ENCODE data around the gene SLC34A1.

Gene SLC34A1

GRCh38 chr5:177402271-177403043 is 18.2 kb downstream of the SLC34A1 start:
- ChIA-PET POLR2A (interaction anchor here (0.7 to 5.1 kb wide), 7 partner anchors 9 to 53 kb away, joined by 3 to 59 read pairs (median 9); partner anchors contain the start of genes GRK6 and PRR7), CTCF (interaction anchor here (0.6 to 17.2 kb wide), 22 partner anchors 11 to 288 kb away, joined by 3 to 509 read pairs (median 6); partner anchors contain the start of genes DOK3, GRK6, PDLIM7 and PRR7)
- Histone ChIP-seq H3K36me3 (ENCODE audit: control insufficient read depth in 4 of 4, insufficient read depth in 4 of 4, low read length in 3 of 4) (no peaks in the 10 kb centered on the region), H3K4me1 (ENCODE audit: control extremely low read depth in 1 of 4, control insufficient read depth in 4 of 4, insufficient read depth in 4 of 4, low read length in 3 of 4) (peaks cover 2 to 59% (median 44%) of the 10 kb centered on the region in 4 experiments), H3K27ac (ENCODE audit: insufficient read depth in 1 of 2, low read depth in 1 of 2, low read length in 2 of 2, poor library complexity in 1 of 2, severe bottlenecking in 2 of 2) (no peak overlapping the region), H3K4me3 (ENCODE audit: control insufficient read depth in 1 of 7, extremely low read depth in 1 of 7, insufficient read depth in 4 of 7, low read depth in 2 of 7, low read length in 6 of 7) (peak overlapping the region in 6 of 7 experiments; percentile 6 to 76 (median 65)), H3K27me3 (replicated peaks in 2 of 5; ENCODE audit: control insufficient read depth in 4 of 5, insufficient read depth in 5 of 5, low read length in 4 of 5) (peaks cover 0 to 40% (median 16%) of the 10 kb centered on the region in 5 experiments), H3K9me3 (ENCODE audit: control extremely low read depth in 1 of 5, control insufficient read depth in 4 of 5, insufficient read depth in 2 of 5, low read depth in 1 of 5, low read length in 4 of 5) (no peaks in the 10 kb centered on the region)
- DNase-seq: peak; percentile 41 to 51 (median 47)
- WGBS (ENCODE audit: insufficient coverage): 34% methylated on average over 31 of the region's 49 CpGs

GRCh38 chr5:177403102-177403791 is 19.0 kb downstream of the SLC34A1 start:
- peaks cover 0 to 40% (median 16%) of the 10 kb centered on the region in 5 experiments for H3K27me3 ChIP-seq (replicated peaks in 2 of 5; ENCODE audit: control insufficient read depth in 4 of 5, insufficient read depth in 5 of 5, low read length in 4 of 5)
- POLR2A ChIA-PET: interaction anchor here (1.1 to 5.1 kb wide), 7 partner anchors 12 to 53 kb away, joined by 3 to 59 read pairs (median 9); partner anchors contain the start of genes GRK6 and PRR7
- CTCF ChIA-PET: interaction anchor here (0.9 to 17.2 kb wide), 26 partner anchors 12 to 288 kb away, joined by 3 to 509 read pairs (median 6); partner anchors contain the start of genes DOK3, GRK6, PDLIM7 and PRR7
- WGBS (ENCODE audit: insufficient coverage): 1% methylated on average over 49 of the region's 61 CpGs
- no peaks in the 10 kb centered on the region for H3K9me3 ChIP-seq (ENCODE audit: control extremely low read depth in 1 of 5, control insufficient read depth in 4 of 5, insufficient read depth in 2 of 5, low read depth in 1 of 5, low read length in 4 of 5)
- H3K4me3 ChIP-seq (ENCODE audit: control insufficient read depth in 1 of 7, extremely low read depth in 1 of 7, insufficient read depth in 4 of 7, low read depth in 2 of 7, low read length in 6 of 7): peak overlapping the region in 6 of 7 experiments; percentile 32 to 76 (median 65)
- no peak overlapping the region for H3K27ac ChIP-seq (ENCODE audit: insufficient read depth in 1 of 2, low read depth in 1 of 2, low read length in 2 of 2, poor library complexity in 1 of 2, severe bottlenecking in 2 of 2)
- peaks cover 2 to 57% (median 44%) of the 10 kb centered on the region in 4 experiments for H3K4me1 ChIP-seq (ENCODE audit: control extremely low read depth in 1 of 4, control insufficient read depth in 4 of 4, insufficient read depth in 4 of 4, low read length in 3 of 4)
- DNase-seq: peak; percentile 46 to 77 (median 66)
- no peaks in the 10 kb centered on the region for H3K36me3 ChIP-seq (ENCODE audit: control insufficient read depth in 4 of 4, insufficient read depth in 4 of 4, low read length in 3 of 4)

- Histone ChIP-seq H3K36me3 (ENCODE audit: control insufficient read depth in 4 of 4, insufficient read depth in 4 of 4, low read length in 3 of 4) (no peaks in the 10 kb centered on the region), H3K9me3 (ENCODE audit: control extremely low read depth in 1 of 5, control insufficient read depth in 4 of 5, insufficient read depth in 2 of 5, low read depth in 1 of 5, low read length in 4 of 5) (no peaks in the 10 kb centered on the region), H3K27me3 (replicated peaks in 2 of 5; ENCODE audit: control insufficient read depth in 4 of 5, insufficient read depth in 5 of 5, low read length in 4 of 5) (peaks cover 0 to 40% (median 16%) of the 10 kb centered on the region in 5 experiments), H3K4me1 (ENCODE audit: control extremely low read depth in 1 of 4, control insufficient read depth in 4 of 4, insufficient read depth in 4 of 4, low read length in 3 of 4) (peaks cover 2 to 55% (median 44%) of the 10 kb centered on the region in 4 experiments), H3K4me3 (ENCODE audit: control insufficient read depth in 1 of 7, extremely low read depth in 1 of 7, insufficient read depth in 4 of 7, low read depth in 2 of 7, low read length in 6 of 7) (peak overlapping the region; percentile 29 to 76 (median 61)), H3K27ac (ENCODE audit: insufficient read depth in 1 of 2, low read depth in 1 of 2, low read length in 2 of 2, poor library complexity in 1 of 2, severe bottlenecking in 2 of 2) (peak overlapping the region in 1 of 2 experiments; percentile 49)
- ChIA-PET POLR2A (interaction anchor here (0.6 to 5.1 kb wide), 10 partner anchors 12 to 52 kb away, joined by 3 to 59 read pairs (median 5); partner anchors contain the start of genes GRK6 and PRR7), CTCF (interaction anchor here (0.6 to 17.2 kb wide), 30 partner anchors 13 to 102 kb away, joined by 3 to 509 read pairs (median 6); partner anchors contain the start of genes DOK3, GRK6, PDLIM7 and PRR7)
- DNase-seq: peak; percentile 88 to 93 (median 92)
- 0% methylated on average over 80 of the region's 93 CpGs for WGBS (ENCODE audit: insufficient coverage)
Observed at GRCh38 chr5:177403792-177404640, 19.8 kb downstream of the SLC34A1 start.

- Histone ChIP-seq H3K36me3 (ENCODE audit: control insufficient read depth in 4 of 4, insufficient read depth in 4 of 4, low read length in 3 of 4) (no peaks in the 10 kb centered on the region), H3K9me3 (ENCODE audit: control extremely low read depth in 1 of 5, control insufficient read depth in 4 of 5, insufficient read depth in 2 of 5, low read depth in 1 of 5, low read length in 4 of 5) (no peaks in the 10 kb centered on the region), H3K27me3 (replicated peaks in 2 of 5; ENCODE audit: control insufficient read depth in 4 of 5, insufficient read depth in 5 of 5, low read length in 4 of 5) (peaks cover 0 to 38% (median 16%) of the 10 kb centered on the region in 5 experiments), H3K27ac (ENCODE audit: insufficient read depth in 1 of 2, low read depth in 1 of 2, low read length in 2 of 2, poor library complexity in 1 of 2, severe bottlenecking in 2 of 2) (peak overlapping the region in 1 of 2 experiments; percentile 49), H3K4me3 (ENCODE audit: control insufficient read depth in 1 of 7, extremely low read depth in 1 of 7, insufficient read depth in 4 of 7, low read depth in 2 of 7, low read length in 6 of 7) (peak overlapping the region in 5 of 7 experiments; percentile 19 to 76 (median 69)), H3K4me1 (ENCODE audit: control extremely low read depth in 1 of 4, control insufficient read depth in 4 of 4, insufficient read depth in 4 of 4, low read length in 3 of 4) (peaks cover 2 to 55% (median 44%) of the 10 kb centered on the region in 4 experiments)
- WGBS (ENCODE audit: insufficient coverage): 50% methylated on average over 12 of the region's 16 CpGs
- DNase-seq: no peak
- POLR2A ChIA-PET: interaction anchor here (0.6 to 5.1 kb wide), 9 partner anchors 11 to 51 kb away, joined by 3 to 59 read pairs (median 5); partner anchors contain the start of genes GRK6 and PRR7
- CTCF ChIA-PET: interaction anchor here (0.6 to 17.2 kb wide), 26 partner anchors 14 to 103 kb away, joined by 3 to 509 read pairs (median 6); partner anchors contain the start of genes DOK3, GRK6, PDLIM7 and PRR7
Observed at GRCh38 chr5:177404641-177405179, 20.5 kb downstream of the SLC34A1 start.

- Histone ChIP-seq H3K4me1 (ENCODE audit: control extremely low read depth in 1 of 4, control insufficient read depth in 4 of 4, insufficient read depth in 4 of 4, low read length in 3 of 4) (peaks cover 2 to 55% (median 44%) of the 10 kb centered on the region in 4 experiments), H3K27ac (ENCODE audit: insufficient read depth in 1 of 2, low read depth in 1 of 2, low read length in 2 of 2, poor library complexity in 1 of 2, severe bottlenecking in 2 of 2) (no peak overlapping the region), H3K9me3 (ENCODE audit: control extremely low read depth in 1 of 5, control insufficient read depth in 4 of 5, insufficient read depth in 2 of 5, low read depth in 1 of 5, low read length in 4 of 5) (no peaks in the 10 kb centered on the region), H3K27me3 (replicated peaks in 2 of 5; ENCODE audit: control insufficient read depth in 4 of 5, insufficient read depth in 5 of 5, low read length in 4 of 5) (peaks cover 0 to 32% (median 14%) of the 10 kb centered on the region in 5 experiments), H3K36me3 (ENCODE audit: control insufficient read depth in 4 of 4, insufficient read depth in 4 of 4, low read length in 3 of 4) (no peaks in the 10 kb centered on the region), H3K4me3 (ENCODE audit: control insufficient read depth in 1 of 7, extremely low read depth in 1 of 7, insufficient read depth in 4 of 7, low read depth in 2 of 7, low read length in 6 of 7) (peak overlapping the region in 3 of 7 experiments; percentile 16 to 59 (median 19))
- 88% methylated on average over 2 of the region's 2 CpGs for WGBS (ENCODE audit: insufficient coverage)
- no peak for DNase-seq
- ChIA-PET CTCF (interaction anchor here (1.0 to 17.2 kb wide), 12 partner anchors 14 to 100 kb away, joined by 3 to 509 read pairs (median 13); partner anchors contain the start of genes DOK3, GRK6, PRR7 and SLC34A1), POLR2A (interaction anchor here (1.1 to 5.1 kb wide), 5 partner anchors 11 to 51 kb away, joined by 5 to 59 read pairs (median 19); partner anchors contain the start of genes GRK6 and PRR7)
Observed at GRCh38 chr5:177405312-177405711, 21.1 kb downstream of the SLC34A1 start.
